ENCODE results near the gene NEUROG3. TPM values are rescaled to one million over a fixed set of nuclear protein-coding genes. Genes with fewer than 3 reads are reported as not detected.

NEUROG3 gene
- total RNA-seq, 1 donor from 2014 or later, result not detected

- DNase-seq (ENCODE audit: low spot score), result no peak
- Mint-ChIP-seq H3K36me3 (ENCODE audit: low read depth) (no peaks in the 10 kb centered on the region), H3K27ac (no peak overlapping the region), H3K9me3 (no peaks in the 10 kb centered on the region), H3K4me3 (no peak overlapping the region), H3K4me1 (ENCODE audit: low read depth) (no peaks in the 10 kb centered on the region), H3K27me3 (ENCODE audit: insufficient read depth) (peaks cover 26% of the 10 kb centered on the region)
- intact Hi-C loops (cut with micrococcal nuclease), result no loop called here
Measured at GRCh38 chr10:69533658-69534057, 39.6 kb downstream of the NEUROG3 start.

GRCh38 chr10:69527961-69528360, 45.3 kb downstream of the NEUROG3 start:
- intact Hi-C loops (cut with micrococcal nuclease), result no loop called here
- H3K27ac Mint-ChIP-seq, result no peak overlapping the region
- peaks cover 28% of the 10 kb centered on the region for H3K27me3 Mint-ChIP-seq (ENCODE audit: insufficient read depth)
- no peak for DNase-seq (ENCODE audit: low spot score)
- H3K4me1 Mint-ChIP-seq (ENCODE audit: low read depth), result no peaks in the 10 kb centered on the region
- H3K36me3 Mint-ChIP-seq (ENCODE audit: low read depth), result no peaks in the 10 kb centered on the region
- H3K4me3 Mint-ChIP-seq, result no peak overlapping the region
- no peaks in the 10 kb centered on the region for H3K9me3 Mint-ChIP-seq

Other genes with a start within 250 kb of the NEUROG3 start
- gene TACR2, start 156.5 kb downstream of the NEUROG3 start, total RNA-seq, result not detected in 2 replicates
- gene TSPAN15, start 122.0 kb downstream of the NEUROG3 start, total RNA-seq, result 1.6 and 2.7 TPM in 2 replicates
- 10.2 and 10.9 TPM in 2 replicates for gene FAM241B, start 56.8 kb upstream of the NEUROG3 start, total RNA-seq
- gene COL13A1, start 228.5 kb upstream of the NEUROG3 start, total RNA-seq, result not detected in 2 replicates

Measured in activated T-helper 1 cell treated with anti-CD3 and anti-CD28 coated beads, Interleukin-12 subunit alpha, Interleukin-12 subunit beta, Interleukin-2, Interleukin-4 antibody, amounts not matched to agents 30 ng/mL and 10 ng/mL and 1 ng/mL, durations not matched to agents 14 hours and 24 hours and 36 hours (primary cell).